H1 (cell line): ENCODE results near the gene STARD13. TPM values are rescaled to one million over a fixed set of nuclear protein-coding genes. Genes with fewer than 3 reads are reported as not detected.

Experiments used
- CTCF ChIA-PET: fragments of 300-600 bp; sonication (Branson Sonifier 250); formaldehyde crosslinking; loops from one replicate; lab custom pipeline; 2021; ENCODE audit not compliant: partially characterized antibody; lab: Charles Lee
- POLR2A ChIA-PET: fragments of 300-600 bp; sonication (Branson Sonifier 250); formaldehyde crosslinking; loops from one replicate; lab custom pipeline; 2021; ENCODE audit warnings: inconsistent platforms; ENCODE audit not compliant: partially characterized antibody; lab: Charles Lee
- DNase-seq, 2 experiments: peaks; one replicate each; pipeline versions ENCODE4 v3.0.0 to v3.0.0-alpha.2; 2010 to 2022; ENCODE audit warnings: low spot score in 2 of 2, low read depth in 1 of 2, mixed read lengths in 1 of 2
- FAIRE-seq: peaks from 2 replicates; lab custom pipeline; 2011; peaks lifted over from hg19 to GRCh38; lab: Jason Lieb, UNC
- H2AFZ ChIP-seq: 2 replicates; pipeline ENCODE4 v1.8.1; 2012; ENCODE audit warnings: low read length, inconsistent platforms
- H2AK5ac ChIP-seq: 2 replicates; pipeline ENCODE4 v1.6.1; 2013; ENCODE audit warnings: low read depth, low read length
- H2BK120ac ChIP-seq: replicated peaks from 2 replicates; pipeline ENCODE3; 2013; ENCODE audit warnings: low read depth, low read length, inconsistent platforms
- H2BK12ac ChIP-seq: 2 replicates; pipeline ENCODE4 v1.6.1; 2013; ENCODE audit warnings: low read depth, low read length
- H2BK15ac ChIP-seq: 2 replicates; pipeline ENCODE4 v1.6.1; 2013; ENCODE audit warnings: low read length
- H2BK20ac ChIP-seq: 2 replicates; pipeline ENCODE4 v1.6.1; 2013; ENCODE audit warnings: low read length
- H2BK5ac ChIP-seq: 2 replicates; pipeline ENCODE4 v1.6.1; 2013; ENCODE audit warnings: low read depth, low read length
- H3K14ac ChIP-seq: 2 replicates; pipeline ENCODE4 v1.6.1; 2013; ENCODE audit warnings: inconsistent platforms; ENCODE audit not compliant: insufficient read length
- H3K18ac ChIP-seq: 2 replicates; pipeline ENCODE4 v1.6.1; 2013; ENCODE audit warnings: low read length; ENCODE audit errors: extremely low read depth
- H3K23ac ChIP-seq: 2 replicates; pipeline ENCODE4 v1.6.1; 2013; ENCODE audit warnings: inconsistent platforms; ENCODE audit not compliant: insufficient read length
- H3K23me2 ChIP-seq: 2 replicates; pipeline ENCODE4 v1.6.1; 2013; ENCODE audit warnings: low read depth, low read length
- H3K27ac ChIP-seq: 2 replicates; pipeline ENCODE4 v1.6.1; 2011; ENCODE audit warnings: low read depth, low read length, inconsistent platforms
- H3K27me3 ChIP-seq, 4 experiments: replicated peaks in 1 of 4; 1 replicate in 1 of 4; 2 replicates in 3 of 4; pipeline versions ENCODE4 v1.6.1 to v1.8.1; 2011 to 2013; ENCODE audit warnings: low read length in 3 of 4, mild to moderate bottlenecking in 3 of 4, inconsistent platforms in 2 of 4, mixed read lengths in 2 of 4, moderate library complexity in 1 of 4; ENCODE audit not compliant: control insufficient read depth in 3 of 4, insufficient read depth in 3 of 4; ENCODE audit errors: extremely low read depth in 1 of 4
- H3K36me3 ChIP-seq, 4 experiments: 2 replicates each; pipeline versions ENCODE4 v1.6.1 to v1.8.1; 2011 to 2013; ENCODE audit warnings: mild to moderate bottlenecking in 4 of 4, low read length in 3 of 4, moderate library complexity in 2 of 4, control low read depth in 1 of 4, inconsistent platforms in 1 of 4; ENCODE audit not compliant: insufficient read depth in 4 of 4, control insufficient read depth in 2 of 4
- H3K4ac ChIP-seq: replicated peaks from 2 replicates; pipeline ENCODE3; 2013; ENCODE audit warnings: low read length, low read depth, mixed read lengths, inconsistent platforms; ENCODE audit not compliant: insufficient read length
- H3K4me1 ChIP-seq, 4 experiments: replicated peaks in 1 of 4; 1 replicate in 1 of 4; 2 replicates in 3 of 4; pipeline versions ENCODE4 v1.6.1 to v1.8.1; 2011 to 2013; ENCODE audit warnings: low read length in 3 of 4, inconsistent platforms in 2 of 4, mixed read lengths in 1 of 4; ENCODE audit not compliant: insufficient read depth in 4 of 4, control insufficient read depth in 3 of 4
- H3K4me2 ChIP-seq, 2 experiments: 2 replicates each; pipeline versions ENCODE4 v1.6.1 to v1.8.1; 2011 to 2013; ENCODE audit warnings: low read depth in 2 of 2, low read length in 2 of 2, control low read depth in 1 of 2, inconsistent platforms in 1 of 2, mild to moderate bottlenecking in 1 of 2; ENCODE audit not compliant: insufficient read depth in 1 of 2
- H3K4me3 ChIP-seq, 4 experiments: fragments of 200-600, 300-600 bp in 1 of 4; sonication (generic), shearing (Covaris generic), sonication (Bioruptor Twin) in 1 of 4; 2 replicates each; pipeline versions ENCODE4 v1.5.1 to v1.8.1; 2011 to 2016; ENCODE audit warnings: low read length in 4 of 4, low read depth in 3 of 4, control low read depth in 2 of 4, inconsistent platforms in 2 of 4, mild to moderate bottlenecking in 2 of 4, mixed read lengths in 1 of 4, moderate library complexity in 1 of 4; ENCODE audit not compliant: insufficient read depth in 2 of 4; ENCODE audit errors: extremely low read depth in 1 of 4
- H3K56ac ChIP-seq: replicated peaks from 2 replicates; pipeline ENCODE3; 2013; ENCODE audit warnings: low read depth, mild to moderate bottlenecking, mixed read lengths, low read length, inconsistent platforms; ENCODE audit not compliant: insufficient read length
- H3K79me1 ChIP-seq: 2 replicates; pipeline ENCODE4 v1.6.1; 2013; ENCODE audit warnings: low read depth, low read length, control low read depth
- H3K79me2 ChIP-seq, 2 experiments: 2 replicates each; pipeline versions ENCODE4 v1.6.1 to v1.8.1; 2012 to 2013; ENCODE audit warnings: low read length in 2 of 2, mild to moderate bottlenecking in 2 of 2, inconsistent platforms in 1 of 2; ENCODE audit not compliant: insufficient read depth in 2 of 2, control insufficient read depth in 1 of 2
- H3K9ac ChIP-seq, 4 experiments: replicated peaks in 1 of 4; 1 replicate in 1 of 4; 2 replicates in 3 of 4; pipeline versions ENCODE4 v1.6.1 to v1.8.1; 2011 to 2013; ENCODE audit warnings: low read depth in 3 of 4, low read length in 3 of 4, control low read depth in 2 of 4, mild to moderate bottlenecking in 2 of 4, moderate library complexity in 2 of 4, inconsistent platforms in 1 of 4; ENCODE audit errors: extremely low read depth in 1 of 4
- H3K9me3 ChIP-seq, 2 experiments: 2 replicates each; pipeline versions ENCODE4 v1.6.1 to v1.8.1; 2012 to 2013; ENCODE audit warnings: mild to moderate bottlenecking in 2 of 2, moderate library complexity in 2 of 2, control low read depth in 1 of 2, inconsistent platforms in 1 of 2, low read depth in 1 of 2, low read length in 1 of 2, mixed read lengths in 1 of 2; ENCODE audit not compliant: insufficient read depth in 2 of 2
- H4K20me1 ChIP-seq, 2 experiments: replicated peaks in 1 of 2; 2 replicates each; pipeline versions ENCODE3 to v1.8.1; 2011 to 2013; ENCODE audit warnings: inconsistent platforms in 2 of 2, low read length in 2 of 2, mild to moderate bottlenecking in 1 of 2; ENCODE audit not compliant: insufficient read depth in 2 of 2, control insufficient read depth in 1 of 2
- H4K5ac ChIP-seq: 2 replicates; pipeline ENCODE4 v1.6.1; 2013; ENCODE audit warnings: low read length, low read depth, mixed read lengths, inconsistent platforms; ENCODE audit not compliant: insufficient read length
- H4K8ac ChIP-seq: 2 replicates; pipeline ENCODE4 v1.8.0; 2013; ENCODE audit warnings: mild to moderate bottlenecking, moderate library complexity, low read length, inconsistent platforms; ENCODE audit not compliant: insufficient read depth; ENCODE audit errors: extremely low read depth
- H4K91ac ChIP-seq: replicated peaks from 2 replicates; pipeline ENCODE3; 2013; ENCODE audit warnings: low read length, mixed read lengths, inconsistent platforms; ENCODE audit not compliant: insufficient read length
- BCL11A ChIP-seq, 2 experiments: IDR thresholded peaks; one replicate each; pipeline ENCODE4 v1.6.1; 2011; ENCODE audit warnings: low read depth in 2 of 2, low read length in 2 of 2, mild to moderate bottlenecking in 2 of 2
- CBX8 ChIP-seq: fragments of 300-800, 300-1000 bp; sonication (generic); IDR thresholded peaks from 2 replicates; pipeline ENCODE4 v1.7.1; 2016; ENCODE audit warnings: low read depth, low read length, borderline replicate concordance
- CTCF ChIP-seq, 3 experiments: IDR thresholded peaks; 1 replicate in 2 of 3; 2 replicates in 1 of 3; pipeline versions ENCODE4 v1.5.1 to v1.6.1; 2011; ENCODE audit warnings: low read length in 3 of 3, mild to moderate bottlenecking in 3 of 3, inconsistent platforms in 2 of 3, low read depth in 1 of 3, moderate library complexity in 1 of 3; ENCODE audit not compliant: insufficient read depth in 1 of 3; ENCODE audit errors: control extremely low read depth in 1 of 3
- PHF8 ChIP-seq: fragments of 200-600 bp; sonication (generic); conservative IDR thresholded peaks from 2 replicates; pipeline ENCODE4 v1.7.1; 2012; ENCODE audit warnings: low read depth, mild to moderate bottlenecking, inconsistent platforms, low read length, moderate library complexity
- SP1 ChIP-seq: IDR thresholded peaks from 2 replicates; pipeline ENCODE4 v1.6.1; 2011; ENCODE audit warnings: low read depth, low read length
- YY1 ChIP-seq: IDR thresholded peaks from 2 replicates; pipeline ENCODE4 v1.6.1; 2011; ENCODE audit warnings: low read depth, mild to moderate bottlenecking, low read length
- WGBS, 2 experiments: shearing (Covaris generic) in 1 of 2; methylation state at CpG; one replicate each; pipeline versions ENCODE4 v1.1.6 to v1.1.7; 2013 to 2015; ENCODE audit warnings: low lambda C conversion rate in 2 of 2, mixed read lengths in 2 of 2, inconsistent platforms in 1 of 2, low coverage in 1 of 2, missing lambda C conversion rate in 1 of 2; ENCODE audit not compliant: insufficient replicate concordance in 2 of 2, insufficient coverage in 1 of 2, insufficient read length in 1 of 2; ENCODE audit errors: extremely low coverage in 1 of 2, missing lambda C conversion rate in 1 of 2; 5-methylcytosine and 5-hydroxymethylcytosine counted together
- polyA plus RNA-seq, 7 experiments: library from polyadenylated mRNA; depleted of rRNA in 3 of 7; stranded (reverse) in 5 of 7; unstranded in 2 of 7; fragments of >200 nt in 5 of 7; fragments of 200-250 nt in 2 of 7; gene quantifications; 1 replicate in 5 of 7; 2 replicates in 1 of 7; 4 replicates in 1 of 7; pipeline versions ENCODE4 v1.2.1 to v1.2.3, GENCODE V29; 2011 to 2013; ENCODE audit warnings: missing spikeins in 2 of 7, mixed read lengths in 2 of 7
- total RNA-seq: library from RNA; stranded (reverse); fragmentation: NEBNext Ultra II Directional; extraction: Animal tissue kit (Norgen Biotek cat#: 25700); gene quantifications from 2 replicates; pipeline ENCODE4 v1.2.1, GENCODE V29; 2021

The STARD13 gene
- total and polyA plus RNA-seq, 2 of the 8 experiments (the other 6 are each of a cell fraction or from before 2014, with no cell fraction given), result 0.82 to 2.9 TPM

- ChIA-PET POLR2A (no interaction called here), CTCF (no interaction called here)
- Histone ChIP-seq H3K4me2 (no peak overlapping the region), H2BK12ac (no peak overlapping the region), H3K18ac (no peak overlapping the region), H3K56ac (no peak overlapping the region), H3K4me3 (no peak overlapping the region), H3K27ac (no peak overlapping the region), H3K23ac (no peak overlapping the region), H3K79me1 (no peaks in the 10 kb centered on the region), H3K79me2 (no peaks in the 10 kb centered on the region), H2BK120ac (no peak overlapping the region), H3K36me3 (no peaks in the 10 kb centered on the region), H3K4me1 (peaks cover 0 to 3% (median 3%) of the 10 kb centered on the region in 4 experiments; a peak in 2 of 7 replicates), H2BK5ac (no peak overlapping the region), H3K4ac (no peak overlapping the region), H2BK20ac (no peak overlapping the region), H4K91ac (no peak overlapping the region), H2BK15ac (no peak overlapping the region), H3K9me3 (no peaks in the 10 kb centered on the region), H4K20me1 (no peaks in the 10 kb centered on the region), H2AK5ac (no peak overlapping the region), H2AFZ (no peak overlapping the region), H3K23me2 (no peaks in the 10 kb centered on the region; the same call in 1 of the 2 replicates), H4K8ac (peak overlapping the region; percentile 48; the same call in 1 of the 2 replicates), H3K9ac (no peak overlapping the region), H3K14ac (no peak overlapping the region), H4K5ac (no peak overlapping the region), H3K27me3 (no peaks in the 10 kb centered on the region)
- FAIRE-seq (no peak), DNase-seq (no peak)
- 95% methylated on average over 20 of the region's 20 CpGs; no CpG with 5 or more reads in 1 of the 2 experiments for WGBS, 2 experiments
- no peak for TF ChIP-seq CTCF (IDR thresholded peaks at IDR 0.05; ENCODE audit: control extremely low read depth in 1 of 3, insufficient read depth in 1 of 3, low read depth in 1 of 3, low read length in 3 of 3)
- TF ChIP-seq PHF8, result no peak
- no peak for TF ChIP-seq SP1
- no peak for TF ChIP-seq CBX8
- no peak for TF ChIP-seq BCL11A (IDR thresholded peaks at IDR 0.05; ENCODE audit: low read depth in 2 of 2, low read length in 2 of 2)
- TF ChIP-seq YY1, result no peak
Measured at GRCh38 chr13:33129886-33130285, 155.7 kb downstream of the STARD13 start.
